HG02678 (cell line): Measurements from ENCODE around the gene TBXA2R.
"Not testable (repeated sequence)": the region's sequence is repeated elsewhere in the genome, so short reads cannot be mapped to it uniquely, and the experiment has no call there.

Source experiments
- ATAC-seq: cut with Tn5 transposase; IDR thresholded peaks from one replicate; pipeline ENCODE4 v1.9.1; 2021; ENCODE audit warnings: mild to moderate bottlenecking, moderate library complexity; ENCODE audit not compliant: unreplicated experiment

Gene TBXA2R

GRCh38 chr19:3641515-3642269, 35.0 kb upstream of the TBXA2R start:
- ATAC-seq = no peak

- no peak for ATAC-seq
Measured at GRCh38 chr19:3639479-3639878, 32.8 kb upstream of the TBXA2R start.

- ATAC-seq = no peak
Measured at GRCh38 chr19:3638208-3639193, 31.8 kb upstream of the TBXA2R start.

- no peak for ATAC-seq
Measured at GRCh38 chr19:3637621-3638020, 30.9 kb upstream of the TBXA2R start.

- no peak for ATAC-seq
Measured at GRCh38 chr19:3636962-3637361, 30.3 kb upstream of the TBXA2R start.

- no peak for ATAC-seq
Measured at GRCh38 chr19:3636506-3636905, 29.8 kb upstream of the TBXA2R start.

- ATAC-seq = no peak
Measured at GRCh38 chr19:3634496-3635045, 27.9 kb upstream of the TBXA2R start.

GRCh38 chr19:3633559-3633988, 26.9 kb upstream of the TBXA2R start:
- no peak for ATAC-seq

- no peak for ATAC-seq
Measured at GRCh38 chr19:3632739-3633558, 26.3 kb upstream of the TBXA2R start.

- no peak for ATAC-seq
Measured at GRCh38 chr19:3632098-3632497, 25.4 kb upstream of the TBXA2R start.

- no peak for ATAC-seq
Measured at GRCh38 chr19:3631053-3631861, 24.6 kb upstream of the TBXA2R start.

GRCh38 chr19:3628766-3629165, 22.1 kb upstream of the TBXA2R start:
- not testable (repeated sequence) for ATAC-seq

GRCh38 chr19:3627351-3627723, 20.7 kb upstream of the TBXA2R start:
- no peak for ATAC-seq

GRCh38 chr19:3626473-3627350, 20.0 kb upstream of the TBXA2R start, which contains the start of gene CACTIN:
Gene CACTIN, minus strand, starts transcription at chr19:3626790. Its CDS starts 28 bp downstream, at chr19:3626762.
- peak; percentile 94 for ATAC-seq

GRCh38 chr19:3625996-3626472, 19.4 kb upstream of the TBXA2R start:
- ATAC-seq = no peak

GRCh38 chr19:3623716-3624115, 17.0 kb upstream of the TBXA2R start:
- ATAC-seq = no peak

GRCh38 chr19:3622224-3622623, 15.5 kb upstream of the TBXA2R start:
- no peak for ATAC-seq

- ATAC-seq = no peak
Measured at GRCh38 chr19:3621689-3622088, 15.0 kb upstream of the TBXA2R start.
